ENCODE results near the gene TRDMT1. TPM values are rescaled to one million over a fixed set of nuclear protein-coding genes. Genes with fewer than 3 reads are reported as not detected.

TRDMT1 gene
- total RNA-seq, 2 donors from 2014 or later = 7.3 to 7.5 TPM

GRCh38 chr10:17195083-17195482 is 6.4 kb downstream of the TRDMT1 start:
- WGBS, 2 donors = 74 to 79% methylated on average over 5 of the region's 5 CpGs
- Histone ChIP-seq H3K9me3 (no peaks in the 10 kb centered on the region), H3K36me3 (replicated peaks in 1 of 2; ENCODE audit: insufficient read depth in 1 of 2, low read depth in 2 of 2) (no peaks in the 10 kb centered on the region), H3K27ac (no peak overlapping the region), H3K27me3 (no peaks in the 10 kb centered on the region), H3K4me1 (peaks cover 7% of the 10 kb centered on the region), H3K4me3 (no peak overlapping the region)
- TF ChIP-seq, protein P1, sequence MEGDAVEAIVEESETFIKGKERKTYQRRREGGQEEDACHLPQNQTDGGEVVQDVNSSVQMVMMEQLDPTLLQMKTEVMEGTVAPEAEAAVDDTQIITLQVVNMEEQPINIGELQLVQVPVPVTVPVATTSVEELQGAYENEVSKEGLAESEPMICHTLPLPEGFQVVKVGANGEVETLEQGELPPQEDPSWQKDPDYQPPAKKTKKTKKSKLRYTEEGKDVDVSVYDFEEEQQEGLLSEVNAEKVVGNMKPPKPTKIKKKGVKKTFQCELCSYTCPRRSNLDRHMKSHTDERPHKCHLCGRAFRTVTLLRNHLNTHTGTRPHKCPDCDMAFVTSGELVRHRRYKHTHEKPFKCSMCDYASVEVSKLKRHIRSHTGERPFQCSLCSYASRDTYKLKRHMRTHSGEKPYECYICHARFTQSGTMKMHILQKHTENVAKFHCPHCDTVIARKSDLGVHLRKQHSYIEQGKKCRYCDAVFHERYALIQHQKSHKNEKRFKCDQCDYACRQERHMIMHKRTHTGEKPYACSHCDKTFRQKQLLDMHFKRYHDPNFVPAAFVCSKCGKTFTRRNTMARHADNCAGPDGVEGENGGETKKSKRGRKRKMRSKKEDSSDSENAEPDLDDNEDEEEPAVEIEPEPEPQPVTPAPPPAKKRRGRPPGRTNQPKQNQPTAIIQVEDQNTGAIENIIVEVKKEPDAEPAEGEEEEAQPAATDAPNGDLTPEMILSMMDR (IDR thresholded peaks at IDR 0.05) = no peak
- TF ChIP-seq POLR2A (IDR thresholded peaks at IDR 0.05) = no peak
- intact Hi-C loops (cut with DNase I) = no loop called here
- DNase-seq = no peak
- ATAC-seq = no peak

- H3K4me3 ChIP-seq = no peak overlapping the region
- H3K36me3 ChIP-seq (replicated peaks in 1 of 2; ENCODE audit: insufficient read depth in 1 of 2, low read depth in 2 of 2) = no peaks in the 10 kb centered on the region
- H3K4me1 ChIP-seq = no peaks in the 10 kb centered on the region
- no peaks in the 10 kb centered on the region for H3K9me3 ChIP-seq
- WGBS, 2 donors = 86 to 87% methylated on average over 2 of the region's 2 CpGs
- intact Hi-C loops (cut with DNase I) = no loop called here
- TF ChIP-seq, protein P1 (IDR thresholded peaks at IDR 0.05) = no peak
- no peak for TF ChIP-seq POLR2A (IDR thresholded peaks at IDR 0.05)
- ATAC-seq (no peak), DNase-seq (no peak)
- no peaks in the 10 kb centered on the region for H3K27me3 ChIP-seq
- no peak overlapping the region for H3K27ac ChIP-seq
These were observed 10.9 kb downstream of the TRDMT1 start for GRCh38 chr10:17190602-17191001.

- WGBS, 2 donors = 82 to 83% methylated on average over 3 of the region's 3 CpGs
- Histone ChIP-seq H3K36me3 (replicated peaks in 1 of 2; ENCODE audit: insufficient read depth in 1 of 2, low read depth in 2 of 2) (no peaks in the 10 kb centered on the region), H3K4me3 (no peak overlapping the region), H3K27me3 (no peaks in the 10 kb centered on the region), H3K4me1 (no peaks in the 10 kb centered on the region), H3K27ac (no peak overlapping the region), H3K9me3 (no peaks in the 10 kb centered on the region)
- ATAC-seq (no peak), DNase-seq (no peak)
- intact Hi-C loops (cut with DNase I) = no loop called here
- TF ChIP-seq, protein P1 (IDR thresholded peaks at IDR 0.05) = no peak
- TF ChIP-seq POLR2A (IDR thresholded peaks at IDR 0.05) = no peak
These were observed 12.8 kb downstream of the TRDMT1 start for GRCh38 chr10:17188644-17189172.

GRCh38 chr10:17185873-17186272 is 15.6 kb downstream of the TRDMT1 start:
- Histone ChIP-seq H3K27me3 (no peaks in the 10 kb centered on the region), H3K27ac (no peak overlapping the region), H3K4me3 (no peak overlapping the region), H3K4me1 (no peaks in the 10 kb centered on the region), H3K36me3 (replicated peaks in 1 of 2; ENCODE audit: insufficient read depth in 1 of 2, low read depth in 2 of 2) (no peaks in the 10 kb centered on the region), H3K9me3 (no peaks in the 10 kb centered on the region)
- intact Hi-C loops (cut with DNase I) = no loop called here
- no peak for ATAC-seq
- no peak for DNase-seq
- TF ChIP-seq POLR2A (IDR thresholded peaks at IDR 0.05) = no peak
- TF ChIP-seq, protein P1 (IDR thresholded peaks at IDR 0.05) = no peak
- WGBS, 2 donors = 93 to 100% methylated on average over 3 of the region's 3 CpGs

- WGBS, 2 donors = 87 to 100% methylated on average over 2 of the region's 2 CpGs
- H3K9me3 ChIP-seq = no peaks in the 10 kb centered on the region
- no peaks in the 10 kb centered on the region for H3K36me3 ChIP-seq (replicated peaks in 1 of 2; ENCODE audit: insufficient read depth in 1 of 2, low read depth in 2 of 2)
- DNase-seq (no peak), ATAC-seq (no peak)
- intact Hi-C loops (cut with DNase I) = no loop called here
- no peaks in the 10 kb centered on the region for H3K27me3 ChIP-seq
- H3K27ac ChIP-seq = no peak overlapping the region
- H3K4me1 ChIP-seq = no peaks in the 10 kb centered on the region
- TF ChIP-seq, protein P1 (IDR thresholded peaks at IDR 0.05) = no peak
- no peak overlapping the region for H3K4me3 ChIP-seq
These were observed 18.4 kb downstream of the TRDMT1 start for GRCh38 chr10:17183110-17183509.
